T-helper 2 cell treated with Interferon-gamma antibody and Interleukin-4, amounts not matched to agents 100 ng/mL and 5 ng/mL, for 36 hours (primary cell): ENCODE data around the gene KRTAP25-1. TPM values are rescaled to one million over a fixed set of nuclear protein-coding genes. Genes with fewer than 3 reads are reported as not detected.

Experiments used
- intact Hi-C: fragments of 100-400 bp; cut with micrococcal nuclease; formaldehyde crosslinking; loops from one replicate; pipeline ENCODE4 v1.15.1; 2023
- total RNA-seq: library from RNA; stranded (reverse); gene quantifications from 2 replicates; pipeline ENCODE4 v1.2.3, GENCODE V29; 2022

KRTAP25-1 gene, protein sequence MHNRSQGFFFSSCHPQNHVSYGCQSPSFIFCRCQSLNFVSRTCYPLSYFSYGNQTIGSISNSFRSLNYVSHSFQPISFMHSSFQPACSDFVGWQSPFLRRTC
- not detected in 2 replicates for total RNA-seq

DNA sequence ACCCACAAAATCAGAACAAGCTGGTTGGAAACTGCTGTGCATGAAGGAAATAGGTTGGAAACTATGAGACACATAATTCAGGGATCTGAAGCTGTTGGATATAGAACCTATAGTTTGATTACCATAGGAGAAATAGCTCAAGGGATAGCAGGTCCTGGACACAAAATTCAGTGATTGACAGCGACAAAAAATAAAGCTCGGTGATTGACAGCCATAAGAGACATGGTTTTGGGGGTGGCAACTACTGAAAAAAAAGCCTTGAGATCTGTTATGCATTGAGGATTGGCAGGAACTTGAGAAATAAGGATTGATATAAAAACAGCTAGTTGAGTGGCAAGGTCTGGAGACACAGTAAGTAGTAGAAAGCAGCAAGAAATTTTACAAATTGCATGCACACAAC, at the start of gene KRTAP25-1:
KRTAP25-1 (minus strand) TSS at position 300 of the 400 bp plus-strand sequence; CDS start at position 276, 24 bp downstream.
- intact Hi-C loops, result no loop called here

DNA sequence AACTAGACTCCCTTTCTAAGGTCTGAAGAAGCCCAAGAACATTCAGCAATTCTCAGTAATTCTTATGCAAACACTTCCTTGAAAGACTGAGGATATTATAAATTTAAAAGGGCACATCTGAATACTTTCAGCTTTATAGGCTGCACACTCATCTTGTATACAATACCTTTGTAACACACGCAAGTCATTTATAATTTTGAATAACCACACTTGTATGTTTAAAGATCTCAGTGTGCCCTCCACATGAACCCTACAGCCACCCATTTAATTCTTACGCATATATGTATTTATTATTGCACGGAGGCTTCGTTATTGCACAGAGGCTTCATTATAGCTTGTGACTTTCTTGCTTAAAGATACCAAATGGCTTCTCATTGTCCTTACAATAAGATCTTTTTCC, 49.4 kb upstream of the KRTAP25-1 start:
- intact Hi-C loops, result no loop called here

DNA sequence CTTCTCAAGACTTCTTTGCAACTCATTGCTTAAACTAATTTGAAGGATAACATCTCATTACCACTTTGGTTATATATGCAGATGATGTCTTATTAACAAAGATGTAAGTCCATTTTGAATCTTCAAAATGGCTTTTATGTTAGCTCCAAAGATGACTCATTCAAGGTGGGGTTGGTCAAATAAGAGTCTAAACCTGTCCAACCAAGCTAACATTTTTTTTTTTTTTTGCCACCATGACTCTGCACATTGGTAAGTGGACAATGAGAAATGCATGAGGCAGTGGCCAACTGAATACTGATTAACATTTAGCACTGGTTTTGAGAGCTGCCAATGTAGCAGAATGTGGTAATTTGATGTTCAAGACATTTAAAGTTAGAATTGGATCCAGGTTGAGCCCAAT, 48.5 kb upstream of the KRTAP25-1 start:
- intact Hi-C loops, result no loop called here

DNA sequence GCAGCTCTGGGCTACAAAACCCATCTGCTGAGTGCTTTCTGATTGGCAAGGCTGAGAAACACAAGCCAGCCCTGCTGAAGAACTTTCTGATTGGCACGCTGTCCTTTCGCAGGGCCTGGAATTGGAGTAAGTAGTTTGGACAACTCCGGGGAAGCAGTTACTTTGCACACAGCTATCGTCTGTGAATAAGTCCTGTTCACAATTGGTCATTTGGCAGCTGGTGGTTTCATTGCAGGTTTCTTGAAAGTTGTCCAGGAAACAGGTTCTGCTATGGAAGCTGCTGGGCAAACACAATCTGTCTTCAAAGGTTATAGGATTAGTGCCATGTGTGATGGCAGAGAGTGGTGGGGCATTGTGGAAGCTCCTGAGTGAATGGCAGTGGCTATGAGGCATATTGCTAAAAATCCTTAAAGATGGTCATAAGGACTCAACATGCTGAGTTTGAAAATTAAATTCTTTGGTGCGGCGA, 48.0 kb upstream of the KRTAP25-1 start, which contains the start of gene KRTAP27-1:
KRTAP27-1 (minus strand) TSS at position 419 of the 469 bp plus-strand sequence; CDS start at position 393, 26 bp downstream.
- intact Hi-C loops, result no loop called here

DNA sequence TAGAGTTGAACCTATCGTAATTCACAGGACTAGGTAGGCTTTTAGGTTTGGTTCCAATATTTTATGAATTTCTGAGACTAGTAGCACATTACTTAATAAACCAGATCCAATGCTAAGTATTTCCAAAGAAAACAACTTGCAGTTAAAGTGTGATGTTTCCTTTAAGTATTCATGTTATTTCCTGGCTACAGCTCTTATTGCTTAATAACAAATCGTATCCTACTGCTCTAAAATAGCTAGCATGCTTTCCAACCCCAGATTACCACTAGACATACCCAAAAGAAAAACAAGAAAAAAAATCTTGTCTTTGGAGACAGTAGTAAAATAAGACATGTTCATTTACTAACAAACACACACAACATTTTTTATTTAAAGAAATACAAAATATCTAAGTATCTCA, 47.3 kb upstream of the KRTAP25-1 start:
- intact Hi-C loops, result no loop called here

DNA sequence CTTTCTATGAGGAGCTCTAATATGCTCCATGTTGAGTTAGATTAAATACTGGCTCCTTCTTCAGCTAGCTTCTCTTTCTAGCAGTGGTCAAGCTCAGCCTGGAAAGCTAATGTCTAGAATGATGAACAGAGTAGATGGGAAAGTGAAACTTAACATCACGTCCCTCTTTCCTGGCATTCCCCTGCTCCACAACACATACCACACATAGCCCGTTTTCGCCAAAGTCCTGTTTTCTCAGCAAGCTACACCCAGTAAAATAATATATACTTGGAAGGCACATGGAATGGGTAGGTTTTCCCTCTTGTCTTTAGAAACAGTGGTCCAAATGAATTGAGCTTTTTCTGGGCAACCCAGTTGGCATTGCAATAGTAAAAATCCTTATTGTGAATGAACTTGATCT, 44.4 kb upstream of the KRTAP25-1 start:
- intact Hi-C loops, result no loop called here

DNA sequence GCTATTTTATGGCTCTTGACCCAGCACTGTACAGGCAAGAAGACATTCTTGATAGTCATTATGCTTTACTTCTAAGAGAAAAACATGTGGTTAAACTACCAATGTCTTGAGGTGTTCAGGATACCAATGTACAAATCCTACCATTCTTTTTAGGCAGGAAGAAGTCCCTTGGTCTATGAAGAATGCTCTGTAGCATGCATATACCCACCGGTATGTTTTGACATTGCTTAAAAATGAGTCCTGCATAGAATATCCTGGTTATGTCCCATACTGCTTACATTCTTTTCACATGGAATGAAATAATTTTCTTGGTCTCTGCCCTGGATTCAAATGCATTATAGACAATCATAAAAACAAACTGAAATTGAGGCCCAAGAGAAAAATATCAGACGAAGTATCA, 43.4 kb upstream of the KRTAP25-1 start:
- intact Hi-C loops, result no loop called here

DNA sequence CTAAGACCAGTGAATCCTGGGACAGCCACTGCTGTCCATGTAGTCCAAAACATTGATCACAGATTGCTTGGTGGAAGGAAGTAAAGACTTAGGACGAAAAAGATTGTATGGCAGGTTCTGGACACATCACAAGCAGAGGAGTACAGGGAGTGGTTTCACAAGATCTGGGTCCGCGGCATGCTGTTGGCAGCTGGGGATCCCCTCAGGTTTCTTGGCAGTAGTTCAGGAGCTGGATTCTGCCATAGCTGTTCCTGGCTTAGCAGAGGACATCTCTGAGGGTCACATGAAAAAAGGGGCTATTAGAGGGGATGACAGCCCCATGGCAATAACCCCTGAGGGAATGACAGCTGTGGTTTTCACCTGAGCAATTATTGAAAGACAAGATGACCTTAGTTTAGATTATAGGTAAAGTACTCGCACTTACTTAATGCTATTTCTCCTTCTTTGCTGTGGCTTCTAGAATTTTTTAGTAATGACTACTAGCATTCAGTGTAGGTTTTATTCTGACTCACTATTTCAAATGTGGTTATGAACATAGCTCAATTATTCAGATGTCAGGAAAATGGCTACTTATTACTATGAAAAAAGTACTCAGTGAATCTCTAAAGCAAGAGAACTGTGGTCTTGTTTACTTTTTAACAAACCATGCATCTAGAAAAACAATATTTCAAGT, 40.0 kb upstream of the KRTAP25-1 start:
- intact Hi-C loops, result no loop called here

DNA sequence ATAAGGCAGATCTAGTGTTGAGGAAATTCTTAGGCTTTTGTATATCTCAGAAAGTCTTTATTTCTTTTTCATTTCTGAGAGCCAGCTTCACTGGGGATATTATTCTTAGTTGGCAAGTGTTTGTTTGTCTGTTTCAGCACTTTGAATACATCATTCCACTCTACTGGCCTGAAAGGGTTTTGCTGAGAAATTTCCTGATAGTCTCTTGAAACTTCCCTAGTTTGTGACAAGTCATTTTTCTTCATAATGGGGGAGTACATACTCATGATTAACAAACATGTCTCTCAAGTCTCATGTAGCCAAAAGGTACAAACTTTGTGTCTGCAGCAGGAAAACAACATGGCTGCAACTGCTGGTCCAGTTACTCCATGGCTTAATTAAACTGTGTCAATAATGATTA, 37.1 kb upstream of the KRTAP25-1 start:
- intact Hi-C loops, result no loop called here

DNA sequence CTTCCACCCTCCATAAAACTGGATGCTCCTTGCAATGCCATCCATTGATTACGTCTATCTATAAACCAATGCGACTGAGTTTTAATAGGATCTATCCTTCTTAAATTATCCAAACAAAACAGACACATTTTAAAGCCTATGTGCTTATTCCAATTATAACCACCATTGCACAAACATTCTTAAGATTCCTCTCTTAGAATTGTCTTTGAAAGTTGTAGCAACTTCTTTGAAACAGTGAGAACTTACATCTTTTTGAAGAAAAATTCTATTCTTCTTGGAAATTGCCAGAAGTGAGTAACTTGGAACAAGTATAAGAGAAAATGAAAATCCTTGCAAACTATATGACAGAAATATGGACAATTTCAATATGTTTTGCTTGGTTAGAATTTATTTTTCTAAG, 30.9 kb upstream of the KRTAP25-1 start, which contains the start of gene KRTAP26-1:
KRTAP26-1 (minus strand) TSS at position 101 of the 400 bp plus-strand sequence. CDS start 280 bp downstream, outside the sequence.
- intact Hi-C loops, result no loop called here

DNA sequence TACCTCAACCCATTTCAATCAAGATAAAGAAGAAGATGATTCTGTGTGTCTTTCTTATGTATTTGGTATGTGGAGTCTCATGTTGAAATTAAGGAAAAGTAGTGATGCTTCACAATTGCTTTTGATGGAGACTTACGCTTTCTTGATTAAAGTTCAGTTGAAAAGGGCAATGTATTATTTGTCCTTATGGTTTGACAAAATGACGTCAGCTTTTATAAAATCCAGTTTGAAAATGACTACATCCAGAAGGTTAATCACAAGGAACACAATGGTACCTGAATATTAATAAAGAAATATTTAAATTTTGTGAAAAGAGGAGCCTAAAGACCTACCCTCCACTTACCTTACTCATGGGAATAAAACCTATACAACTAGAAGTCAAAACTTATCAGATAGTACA, 26.4 kb upstream of the KRTAP25-1 start:
- intact Hi-C loops, result no loop called here

DNA sequence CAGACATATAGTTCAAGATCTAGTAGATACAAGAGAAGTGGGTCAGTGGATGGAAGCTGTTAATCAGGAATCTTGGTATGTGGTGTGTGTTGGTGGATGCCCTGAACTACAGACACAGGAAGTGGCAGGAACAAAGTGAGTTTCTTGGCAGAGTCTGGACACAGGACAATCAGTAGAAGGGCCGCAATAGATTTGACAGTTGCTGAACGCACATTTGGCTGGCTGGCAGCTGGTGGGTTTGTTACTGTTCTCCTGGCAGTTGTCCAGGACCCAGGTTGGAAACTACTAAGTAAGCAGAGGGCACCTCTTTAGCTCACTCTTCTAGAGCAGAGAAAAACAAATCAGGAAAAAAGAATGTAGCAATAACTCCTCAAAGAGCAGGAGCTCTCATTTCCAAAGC, 17.6 kb upstream of the KRTAP25-1 start:
- intact Hi-C loops, result no loop called here

DNA sequence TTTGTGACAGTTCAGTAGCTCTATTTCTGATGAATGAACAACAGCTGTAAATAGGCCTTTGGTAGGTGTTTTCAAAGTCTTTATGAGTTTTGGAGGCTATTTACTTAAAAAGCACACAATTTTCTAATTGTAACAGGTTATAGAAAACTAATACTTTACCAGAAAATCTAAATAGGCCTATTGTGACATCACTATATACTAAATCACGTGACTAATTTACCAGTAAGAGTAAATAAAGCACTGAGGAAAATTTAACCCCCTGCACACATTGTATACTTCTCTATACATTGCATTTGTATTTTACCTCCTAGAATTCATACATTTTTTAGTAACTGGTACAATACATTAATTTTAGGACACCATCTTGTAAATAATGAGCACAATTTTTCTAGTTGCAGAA, 15.8 kb upstream of the KRTAP25-1 start:
- intact Hi-C loops, result no loop called here

DNA sequence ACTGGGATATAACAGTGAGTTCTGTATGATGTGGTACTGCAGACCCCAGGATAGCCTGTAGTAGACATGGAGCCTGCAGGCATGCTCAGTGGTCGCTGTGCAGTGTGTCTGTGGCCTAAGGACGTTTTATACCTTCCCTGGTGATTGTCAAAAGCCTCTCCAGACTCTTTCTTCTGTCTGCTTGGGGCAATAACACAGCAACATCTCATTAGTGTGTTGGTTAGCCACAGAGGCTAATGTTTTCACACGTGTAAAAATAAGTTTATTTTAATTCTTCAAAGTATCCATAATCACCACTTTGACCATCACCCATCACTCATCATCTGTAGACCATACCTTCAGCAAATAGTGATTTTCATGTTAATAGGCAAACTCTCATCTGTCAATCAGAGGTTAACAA, 6.5 kb downstream of the KRTAP25-1 start, which contains the start of gene KRTAP24-1:
KRTAP24-1 (minus strand) TSS at position 101 of the 400 bp plus-strand sequence; CDS start at position 83, 18 bp downstream.
- intact Hi-C loops, result no loop called here

DNA sequence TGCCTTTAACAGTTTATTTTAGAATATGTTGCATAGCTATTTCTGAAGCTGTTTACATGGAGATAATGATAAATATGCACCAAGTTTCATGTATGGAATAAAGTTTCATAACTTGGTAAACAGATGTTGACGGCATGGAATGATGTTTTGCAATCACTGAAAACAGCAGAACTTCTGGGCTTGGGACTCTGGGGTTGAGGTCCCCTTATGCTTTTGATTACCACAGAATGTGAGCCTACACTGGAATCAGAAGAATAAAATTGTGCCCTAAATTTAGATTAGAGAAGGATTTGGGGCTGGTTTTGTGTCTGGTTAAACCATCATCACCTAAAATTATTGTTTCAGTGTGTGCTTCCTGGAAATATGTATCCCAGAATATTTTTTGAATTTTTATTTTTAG, 17.7 kb downstream of the KRTAP25-1 start:
- intact Hi-C loops, result no loop called here

DNA sequence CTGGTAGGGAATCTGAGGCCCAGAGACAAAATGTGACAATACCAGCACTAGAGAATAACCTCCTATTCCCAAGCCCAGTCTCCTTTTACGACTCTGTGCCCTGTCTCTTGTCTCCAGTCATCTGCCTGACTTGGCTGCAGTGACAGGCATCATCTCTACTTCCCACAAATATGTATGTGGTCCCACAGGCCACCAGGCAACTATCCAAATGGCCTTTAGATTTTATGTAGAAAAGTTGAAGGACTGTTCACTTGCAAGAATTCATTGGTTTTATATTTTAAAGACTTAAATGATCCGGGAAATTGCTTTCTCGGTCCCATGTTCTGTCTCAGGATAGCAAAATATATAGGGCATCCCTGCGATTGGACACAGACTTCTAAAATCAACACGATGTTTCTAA, 18.2 kb downstream of the KRTAP25-1 start:
- intact Hi-C loops, result no loop called here

DNA sequence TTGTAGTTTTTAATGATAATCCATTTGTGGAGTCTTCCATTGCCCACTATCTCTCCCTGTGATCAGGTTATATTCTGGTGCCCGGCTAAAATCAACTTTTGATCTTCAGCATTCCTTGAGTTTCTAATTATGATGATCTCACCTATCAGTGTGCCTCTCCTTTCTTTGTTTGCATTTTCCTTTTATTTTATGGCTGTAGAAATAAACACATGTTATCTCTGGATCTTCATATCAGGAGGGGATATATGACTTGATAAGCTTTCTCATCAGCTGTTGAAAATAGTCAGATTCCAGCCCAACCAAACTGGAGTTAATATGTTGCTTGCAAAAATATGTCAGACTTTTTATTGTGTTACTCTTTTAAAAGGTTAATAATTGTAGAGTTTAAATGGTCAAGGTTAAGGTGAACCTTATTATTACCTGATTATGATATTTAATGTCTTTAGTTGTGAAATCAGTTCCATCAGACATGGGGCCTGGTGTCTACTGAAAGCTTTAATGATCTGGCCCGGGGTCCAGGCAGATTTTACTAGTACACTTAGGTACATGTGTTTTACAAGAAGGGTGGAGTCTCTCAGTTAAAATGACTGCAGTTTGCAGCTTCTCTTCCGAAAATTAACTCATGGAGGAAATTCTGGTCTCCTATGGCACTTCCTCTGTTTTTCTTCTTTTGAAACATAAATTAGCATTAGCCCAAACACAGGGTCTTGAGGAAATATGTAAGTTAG, 19.3 kb downstream of the KRTAP25-1 start:
- intact Hi-C loops, result no loop called here

DNA sequence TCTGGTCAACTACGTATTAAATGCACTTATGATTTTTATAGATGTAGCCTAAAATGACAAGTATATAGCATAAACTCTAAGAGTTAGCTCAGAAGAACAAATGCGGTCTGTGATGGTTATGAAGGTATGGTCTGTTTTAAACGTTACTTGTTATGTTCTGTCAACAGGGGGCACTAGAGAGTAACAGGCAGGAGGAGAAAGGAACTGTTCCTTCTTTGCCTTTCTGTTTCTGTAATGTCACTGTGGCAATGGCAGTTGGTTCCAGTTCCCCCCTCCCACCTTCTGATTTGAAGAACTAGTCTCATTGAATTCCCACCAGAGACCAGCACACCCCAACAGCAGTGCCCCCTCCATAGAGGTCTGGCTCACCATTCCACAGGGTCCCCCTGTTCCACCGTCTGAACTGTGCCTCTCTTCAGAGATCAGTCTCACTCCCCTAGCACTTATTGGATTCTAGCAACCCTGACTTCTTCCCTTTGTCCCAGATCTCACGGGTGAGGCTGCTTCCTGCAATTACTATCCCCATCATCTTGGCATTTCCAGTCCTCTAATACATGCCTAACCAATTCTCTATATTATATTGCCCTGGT, 20.6 kb downstream of the KRTAP25-1 start:
- intact Hi-C loops, result no loop called here

DNA sequence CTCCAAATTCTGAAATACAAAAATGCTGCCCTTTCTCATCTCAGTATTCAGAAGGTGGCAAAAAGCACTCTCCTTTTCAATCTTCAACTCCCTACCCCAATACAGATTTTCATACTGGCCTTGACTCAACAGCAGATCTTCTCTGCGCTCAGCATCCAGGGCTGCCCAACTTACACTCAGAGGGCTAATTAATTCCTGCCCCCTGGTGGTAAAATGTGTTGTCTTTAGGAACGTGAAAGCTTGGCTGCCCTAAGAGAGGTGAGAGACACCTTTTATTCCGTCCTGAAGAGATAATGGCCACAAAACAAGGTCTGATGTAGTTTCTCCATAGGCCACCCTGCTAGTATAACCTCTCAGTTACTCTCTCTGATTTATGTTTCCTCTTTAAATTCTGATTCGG, 31.5 kb downstream of the KRTAP25-1 start:
- intact Hi-C loops, result no loop called here

DNA sequence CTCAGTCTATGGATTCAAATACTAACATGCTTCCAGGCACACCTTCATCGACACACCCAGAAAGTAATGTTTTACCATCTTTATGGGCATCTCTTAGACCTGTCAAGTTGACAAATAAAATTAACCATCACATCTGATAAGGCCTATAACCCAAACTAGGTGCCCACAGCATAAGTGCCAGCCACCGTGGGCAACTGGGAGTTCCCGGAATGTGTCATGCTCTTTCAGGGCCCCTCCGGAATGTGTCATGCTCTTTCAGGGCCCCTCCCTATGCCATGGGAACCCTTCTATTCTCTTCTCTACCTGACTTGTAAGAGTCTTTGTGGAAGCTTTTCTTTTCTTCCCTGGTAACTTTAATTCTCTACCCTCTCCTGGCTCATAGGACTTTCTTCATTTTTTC, 33.2 kb downstream of the KRTAP25-1 start:
- intact Hi-C loops, result no loop called here

DNA sequence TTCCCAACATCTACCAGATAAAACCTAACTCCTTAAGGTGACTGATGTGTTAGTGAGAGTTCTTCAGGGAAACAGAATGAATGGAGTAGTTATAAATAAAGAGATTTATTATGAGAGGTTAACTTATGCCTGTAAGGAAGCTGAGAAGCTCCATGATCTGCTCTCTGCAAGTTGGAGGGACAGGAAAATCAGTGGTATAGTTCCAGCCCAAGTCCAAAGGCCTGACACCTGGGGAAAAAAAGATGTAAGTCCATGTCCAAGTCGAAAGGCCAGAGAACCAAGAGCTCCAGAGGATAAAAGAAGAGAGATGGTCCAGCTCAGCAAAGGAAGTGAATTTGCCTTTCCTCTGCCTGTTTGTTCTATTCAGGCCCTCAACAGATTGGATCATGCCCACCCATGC, 33.6 kb downstream of the KRTAP25-1 start:
- intact Hi-C loops, result no loop called here

DNA sequence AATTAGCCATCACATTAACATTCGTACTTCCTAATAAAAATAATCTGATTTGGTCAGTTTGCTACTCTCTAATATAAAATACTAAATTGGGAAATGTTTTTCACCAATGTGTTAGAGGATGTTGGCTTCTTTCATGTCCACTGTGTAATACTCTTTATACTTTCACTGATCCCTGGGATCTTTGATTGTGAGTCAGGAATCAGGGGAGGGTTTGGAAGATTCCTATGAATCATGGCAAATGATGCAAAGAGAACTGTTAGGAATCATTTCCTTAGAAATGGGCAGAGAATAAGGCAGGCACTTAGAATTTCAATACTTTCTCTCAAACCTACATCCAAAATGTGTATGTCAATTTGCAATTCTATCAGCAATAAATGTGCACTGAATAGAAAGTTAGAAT, 37.5 kb downstream of the KRTAP25-1 start:
- intact Hi-C loops, result no loop called here
